Measurements from ENCODE around the gene SLC22A12.

- no peak for TF ChIP-seq CTCF (IDR thresholded peaks at IDR 0.05)
- TF ChIP-seq POLR2A (IDR thresholded peaks at IDR 0.05): no peak
These were observed 25.8 kb upstream of the SLC22A12 start for GRCh38 chr11:64564947-64565889.
